Endothelial cell of umbilical vein (primary cell): ENCODE data around the gene EEF1AKMT1. TPM values are rescaled to one million over a fixed set of nuclear protein-coding genes. Genes with fewer than 3 reads are reported as not detected.
A peak's percentile ranks its signal among the peaks of the same experiment; 100 is the strongest.

Experiments
- BruUV-seq: library from RNA; stranded (reverse); fragments of 400-500 nt; replicated peaks from 2 replicates; lab custom pipeline; 2021; lab: Mats Ljungman, UMichigan
- CTCF ChIA-PET: fragments of 300-600, 350-600 bp; sonication (Branson Sonifier 250); formaldehyde crosslinking; loops from one replicate; lab custom pipeline; 2021; ENCODE audit warnings: antibody characterized with exemption, inconsistent platforms; lab: Charles Lee
- POLR2A ChIA-PET: fragments of 300-600, 350-600 bp; sonication (Branson Sonifier 250); formaldehyde crosslinking; loops from one replicate; lab custom pipeline; 2021; ENCODE audit warnings: antibody characterized with exemption, inconsistent platforms; lab: Charles Lee
- DNase-seq: peaks from one replicate; pipeline ENCODE4 v3.0.0-alpha.2; 2011; ENCODE audit warnings: low read depth, low spot score
- FAIRE-seq: peaks from 2 replicates; lab custom pipeline; 2011; peaks lifted over from hg19 to GRCh38; lab: Jason Lieb, UNC
- H2AFZ ChIP-seq: 2 replicates; pipeline ENCODE4 v1.6.0; 2012; ENCODE audit warnings: low read depth, low read length, control low read depth, inconsistent platforms
- H3K27ac ChIP-seq: 2 replicates; pipeline ENCODE4 v1.5.1; 2011; ENCODE audit warnings: low read depth, mild to moderate bottlenecking, control low read depth, low read length, moderate library complexity; ENCODE audit not compliant: insufficient read depth
- H3K27me3 ChIP-seq, 2 experiments: 2 replicates each; pipeline versions ENCODE4 v1.6.0 to v1.6.1; 2011; ENCODE audit warnings: low read length in 2 of 2, mixed read lengths in 1 of 2; ENCODE audit not compliant: control insufficient read depth in 2 of 2, insufficient read depth in 2 of 2
- H3K36me3 ChIP-seq, 2 experiments: 2 replicates in 1 of 2; 3 replicates in 1 of 2; pipeline ENCODE4 v1.5.1; 2011; ENCODE audit warnings: low read length in 2 of 2, mild to moderate bottlenecking in 1 of 2, moderate library complexity in 1 of 2; ENCODE audit not compliant: control insufficient read depth in 2 of 2, insufficient read depth in 2 of 2; ENCODE audit errors: extremely low read depth in 1 of 2
- H3K4me1 ChIP-seq: 3 replicates; pipeline ENCODE4 v1.5.1; 2011; ENCODE audit warnings: mild to moderate bottlenecking, low read length; ENCODE audit not compliant: control insufficient read depth, insufficient read depth; ENCODE audit errors: extremely low read depth
- H3K4me2 ChIP-seq: 2 replicates; pipeline ENCODE4 v1.6.1; 2011; ENCODE audit warnings: low read length, control low read depth, mixed read lengths; ENCODE audit not compliant: insufficient read depth
- H3K4me3 ChIP-seq, 3 experiments: fragments of 200-600 bp in 1 of 3; sonication (generic), shearing (Covaris generic) in 1 of 3; replicated peaks in 1 of 3; 2 replicates each; pipeline ENCODE4 v1.5.1; 2011 to 2016; ENCODE audit warnings: control low read depth in 3 of 3, low read length in 3 of 3, mild to moderate bottlenecking in 2 of 3, inconsistent platforms in 1 of 3, low read depth in 1 of 3, moderate library complexity in 1 of 3; ENCODE audit not compliant: insufficient read depth in 1 of 3
- H3K79me2 ChIP-seq: 2 replicates; pipeline ENCODE4 v1.6.0; 2012; ENCODE audit warnings: low read length, inconsistent platforms; ENCODE audit not compliant: control insufficient read depth, insufficient read depth
- H3K9ac ChIP-seq: replicated peaks from 2 replicates; pipeline ENCODE3; 2011; ENCODE audit warnings: low read length, control low read depth; ENCODE audit not compliant: insufficient read depth; ENCODE audit errors: extremely low read depth
- H3K9me1 ChIP-seq: replicated peaks from 3 replicates; pipeline ENCODE4 v1.6.0; 2011; ENCODE audit warnings: mild to moderate bottlenecking, low read length; ENCODE audit not compliant: control insufficient read depth, insufficient read depth; ENCODE audit errors: extremely low read depth
- H3K9me3 ChIP-seq: replicated peaks from 2 replicates; pipeline ENCODE4 v1.5.1; 2012; ENCODE audit warnings: low read length, inconsistent platforms; ENCODE audit not compliant: control insufficient read depth, insufficient read depth
- H4K20me1 ChIP-seq: replicated peaks from 2 replicates; pipeline ENCODE3; 2011; ENCODE audit warnings: mild to moderate bottlenecking, low read length; ENCODE audit not compliant: control insufficient read depth, insufficient read depth; ENCODE audit errors: extremely low read depth
- FOS ChIP-seq: IDR thresholded peaks from 2 replicates; pipeline ENCODE4 v1.6.1; 2011; ENCODE audit warnings: mild to moderate bottlenecking, low read length, moderate library complexity, borderline replicate concordance; ENCODE audit not compliant: insufficient read depth
- MYC ChIP-seq: IDR thresholded peaks from one replicate; pipeline ENCODE4 v1.6.1; 2011; ENCODE audit warnings: mild to moderate bottlenecking, low read depth, low read length
- POLR2A ChIP-seq: IDR thresholded peaks from 2 replicates; pipeline ENCODE4 v1.6.1; 2012; ENCODE audit warnings: low read depth, mild to moderate bottlenecking, control low read depth, low read length
- POLR2AphosphoS5 ChIP-seq: IDR thresholded peaks from 2 replicates; pipeline ENCODE4 v1.6.1; 2012; ENCODE audit warnings: low read depth, mild to moderate bottlenecking, control low read depth, low read length, moderate library complexity; ENCODE audit not compliant: insufficient read depth
- dilution Hi-C: fragments of 300-500 bp; cut with MboI; formaldehyde crosslinking; loops from one replicate; pipeline ENCODE4 v1.15.0; 2019; ENCODE audit warnings: low sequenced_read_pairs; ENCODE audit not compliant: extremely low pct_ligation_motif_present
- intact Hi-C: fragments of 100-400 bp; cut with micrococcal nuclease; formaldehyde crosslinking; loops from one replicate; pipeline ENCODE4 v1.10.0; 2022
- polyA plus RNA-seq, 4 experiments: library from polyadenylated mRNA; depleted of rRNA in 3 of 4; stranded (reverse) in 3 of 4; unstranded in 1 of 4; fragments of >200 nt; gene quantifications; 2 replicates each; pipeline versions ENCODE4 v1.2.1 to v1.2.3, GENCODE V29; 2011 to 2012; ENCODE audit warnings: missing spikeins in 1 of 4
- total RNA-seq: library from RNA; stranded (reverse); gene quantifications from 2 replicates; pipeline ENCODE4 v1.2.3, GENCODE V29; 2021

The EEF1AKMT1 gene
- total and polyA plus RNA-seq, 2 donors (not counting 3 experiments of a cell fraction or from before 2014, with no cell fraction given) = 9.0 to 11.1 TPM

- peaks cover 52% of the 10 kb centered on the region for H3K4me1 ChIP-seq
- peak; percentile 28 for DNase-seq
- no peaks in the 10 kb centered on the region for H3K9me3 ChIP-seq
- dilution Hi-C loops (no loop called here), intact Hi-C loops (no loop called here)
- no peak overlapping the region for H3K4me3 ChIP-seq
- no peak overlapping the region for H3K9ac ChIP-seq
- TF ChIP-seq POLR2AphosphoS5 (no peak), FOS (peak; percentile 23)
- no peaks in the 10 kb centered on the region for H4K20me1 ChIP-seq
- no peak for FAIRE-seq
- no peaks in the 10 kb centered on the region for H3K79me2 ChIP-seq
- H3K4me2 ChIP-seq = no peak overlapping the region
- no peaks in the 10 kb centered on the region for H3K9me1 ChIP-seq
- BruUV-seq = no TSS peak
- ChIA-PET POLR2A (no interaction called here), CTCF (interaction anchor here (1.0 kb wide), 1 partner anchor 12 kb away, joined by 4 read pairs; no protein-coding TSS in a partner anchor)
- peaks cover 0 to 3% of the 10 kb centered on the region in 2 experiments for H3K36me3 ChIP-seq
- peak overlapping the region; percentile 24 for H3K27ac ChIP-seq
- H3K27me3 ChIP-seq = no peaks in the 10 kb centered on the region
- no peak overlapping the region for H2AFZ ChIP-seq
These were observed 26.1 kb upstream of the EEF1AKMT1 start for GRCh38 chr13:20799726-20800416.

DNA sequence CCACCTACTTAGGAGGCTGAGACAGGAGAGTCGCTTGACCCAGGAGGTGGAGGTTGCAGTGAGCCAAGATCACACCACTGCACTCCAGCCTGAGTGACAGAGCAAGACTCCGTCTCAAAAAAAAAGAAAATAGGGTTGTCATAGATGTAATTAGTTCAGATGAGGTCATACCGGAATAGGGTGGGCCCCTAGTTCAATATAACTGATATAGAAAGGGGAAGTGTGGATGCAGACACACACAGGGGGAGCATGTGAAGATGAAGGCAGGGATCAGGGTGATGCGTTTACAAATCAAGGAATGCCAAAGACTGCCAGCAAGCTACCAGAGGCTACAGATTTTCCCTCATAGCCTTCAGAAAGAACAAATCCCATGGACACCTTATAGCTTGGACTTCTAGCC lies 24.3 kb upstream of the EEF1AKMT1 start:
- BruUV-seq = no TSS peak
- ChIA-PET CTCF (no interaction called here), POLR2A (no interaction called here)
- Histone ChIP-seq H3K4me2 (no peak overlapping the region), H3K27ac (peak overlapping the region; percentile 83), H3K9ac (no peak overlapping the region), H3K4me3 (no peak overlapping the region), H4K20me1 (no peaks in the 10 kb centered on the region), H3K9me1 (no peaks in the 10 kb centered on the region), H3K9me3 (no peaks in the 10 kb centered on the region), H2AFZ (no peak overlapping the region), H3K79me2 (no peaks in the 10 kb centered on the region), H3K36me3 (peaks cover 0 to 3% of the 10 kb centered on the region in 2 experiments), H3K27me3 (no peaks in the 10 kb centered on the region), H3K4me1 (peaks cover 52% of the 10 kb centered on the region)
- dilution Hi-C loops = no loop called here
- no peak for FAIRE-seq
- intact Hi-C loops = no loop called here
- DNase-seq = peak; percentile 41
- TF ChIP-seq MYC (no peak), POLR2A (no peak)
